ENCODE measurements around the gene IPPK.

IPPK gene

DNA sequence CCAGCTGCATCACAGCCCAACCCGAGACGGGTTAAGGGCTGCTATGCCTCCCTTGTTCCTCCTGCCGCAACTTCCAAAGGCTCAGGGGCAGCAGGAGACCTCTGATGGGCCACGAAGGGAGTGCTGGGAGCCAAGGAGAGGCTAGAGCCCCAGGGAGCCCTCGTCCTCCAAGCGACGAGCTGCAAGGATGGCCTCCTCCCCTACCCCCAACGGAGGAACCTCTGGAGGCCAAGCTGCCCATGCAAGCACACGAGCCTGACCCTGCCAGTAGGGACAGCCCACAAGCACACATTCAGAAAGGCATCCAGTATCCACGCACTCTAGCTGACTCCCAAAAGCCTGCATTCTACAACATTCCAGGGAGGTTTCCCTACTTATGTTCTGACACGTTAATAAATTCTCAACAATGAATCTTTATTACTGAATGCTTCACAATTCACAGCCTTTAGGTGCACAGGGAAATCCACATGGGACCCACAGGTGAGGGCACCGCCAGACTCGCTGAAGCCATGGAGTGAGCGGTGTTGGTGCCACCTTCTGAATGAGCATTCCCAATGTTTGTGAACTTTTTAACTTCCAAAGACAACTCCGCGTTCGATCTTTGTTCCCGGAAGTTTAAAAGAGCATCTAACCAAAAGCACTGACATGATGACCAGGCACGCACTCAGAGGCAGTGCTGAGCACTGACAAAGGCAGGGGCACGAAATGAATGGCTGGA is 28.7 kb downstream of the IPPK start:
- DNase-seq, result no peak
- Mint-ChIP-seq H3K9me3 (peaks cover 4% of the 10 kb centered on the region), H3K27ac (no peak overlapping the region), H3K4me3 (no peak overlapping the region), H3K27me3 (no peaks in the 10 kb centered on the region), H3K4me1 (ENCODE audit: low read depth) (peaks cover 2% of the 10 kb centered on the region), H3K36me3 (ENCODE audit: low read depth) (peaks cover 92% of the 10 kb centered on the region)

- peak; percentile 14 for DNase-seq
- H3K36me3 Mint-ChIP-seq (ENCODE audit: low read depth), result peaks cover 92% of the 10 kb centered on the region
- H3K4me1 Mint-ChIP-seq (ENCODE audit: low read depth), result no peaks in the 10 kb centered on the region
- H3K27ac Mint-ChIP-seq, result no peak overlapping the region
- H3K27me3 Mint-ChIP-seq, result no peaks in the 10 kb centered on the region
- H3K4me3 Mint-ChIP-seq, result no peak overlapping the region
- no peaks in the 10 kb centered on the region for H3K9me3 Mint-ChIP-seq
These were observed 29.4 kb downstream of the IPPK start for GRCh38 chr9:92640398-92641091.

- Mint-ChIP-seq H3K4me3 (no peak overlapping the region), H3K36me3 (ENCODE audit: low read depth) (peaks cover 92% of the 10 kb centered on the region), H3K27me3 (no peaks in the 10 kb centered on the region), H3K27ac (no peak overlapping the region), H3K9me3 (no peaks in the 10 kb centered on the region), H3K4me1 (ENCODE audit: low read depth) (no peaks in the 10 kb centered on the region)
- peak; percentile 12 for DNase-seq
These were observed 30.1 kb downstream of the IPPK start for GRCh38 chr9:92639791-92640271.

- peaks cover 92% of the 10 kb centered on the region for H3K36me3 Mint-ChIP-seq (ENCODE audit: low read depth)
- no peak overlapping the region for H3K4me3 Mint-ChIP-seq
- DNase-seq, result no peak
- H3K27ac Mint-ChIP-seq, result no peak overlapping the region
- H3K4me1 Mint-ChIP-seq (ENCODE audit: low read depth), result no peaks in the 10 kb centered on the region
- H3K27me3 Mint-ChIP-seq, result no peaks in the 10 kb centered on the region
- H3K9me3 Mint-ChIP-seq, result no peaks in the 10 kb centered on the region
These were observed 30.8 kb downstream of the IPPK start for GRCh38 chr9:92639124-92639523.

GRCh38 chr9:92638621-92639101 is 31.3 kb downstream of the IPPK start:
- no peak overlapping the region for H3K27ac Mint-ChIP-seq
- DNase-seq, result peak; percentile 13
- H3K4me1 Mint-ChIP-seq (ENCODE audit: low read depth), result no peaks in the 10 kb centered on the region
- no peaks in the 10 kb centered on the region for H3K27me3 Mint-ChIP-seq
- no peaks in the 10 kb centered on the region for H3K9me3 Mint-ChIP-seq
- H3K4me3 Mint-ChIP-seq, result no peak overlapping the region
- peaks cover 92% of the 10 kb centered on the region for H3K36me3 Mint-ChIP-seq (ENCODE audit: low read depth)

DNA sequence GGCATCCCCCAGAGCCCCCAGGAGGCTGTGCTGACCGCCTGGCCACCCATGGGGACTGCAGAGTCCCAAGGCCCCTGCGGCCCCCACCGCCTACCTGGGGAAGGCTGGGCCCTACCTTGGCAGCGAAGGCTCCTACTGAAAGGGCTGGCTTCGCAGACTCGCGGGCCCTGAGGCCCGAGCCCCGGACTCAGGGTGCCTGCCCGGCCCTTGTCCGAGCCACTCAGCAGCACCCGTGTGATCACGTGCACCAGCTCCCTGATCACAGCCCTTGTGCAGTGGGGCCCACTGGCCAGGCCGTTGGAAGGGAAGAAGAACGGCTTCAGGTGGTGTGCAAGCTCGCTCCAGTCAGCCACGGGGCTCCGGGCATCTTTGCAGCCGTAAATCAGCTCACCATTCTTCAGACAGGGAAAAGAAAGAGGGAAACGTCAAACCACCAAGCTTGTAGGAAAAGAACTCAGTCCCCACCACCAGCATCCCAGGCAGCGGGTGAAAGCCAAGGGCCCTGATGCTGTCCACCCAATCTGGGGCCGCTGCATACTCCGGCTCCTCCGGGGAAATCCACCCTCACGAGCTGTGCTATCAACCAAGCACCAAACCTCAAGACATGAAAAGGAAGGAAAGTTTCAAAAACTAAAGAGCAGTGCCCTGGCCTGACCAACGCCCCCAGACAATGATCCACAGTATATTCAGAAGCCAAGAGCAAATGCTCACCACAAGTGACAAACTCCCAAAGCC is 31.9 kb downstream of the IPPK start:
- no peaks in the 10 kb centered on the region for H3K9me3 Mint-ChIP-seq
- peak; percentile 20 for DNase-seq
- H3K27ac Mint-ChIP-seq, result no peak overlapping the region
- no peaks in the 10 kb centered on the region for H3K27me3 Mint-ChIP-seq
- peaks cover 92% of the 10 kb centered on the region for H3K36me3 Mint-ChIP-seq (ENCODE audit: low read depth)
- H3K4me3 Mint-ChIP-seq, result no peak overlapping the region
- no peaks in the 10 kb centered on the region for H3K4me1 Mint-ChIP-seq (ENCODE audit: low read depth)

DNA sequence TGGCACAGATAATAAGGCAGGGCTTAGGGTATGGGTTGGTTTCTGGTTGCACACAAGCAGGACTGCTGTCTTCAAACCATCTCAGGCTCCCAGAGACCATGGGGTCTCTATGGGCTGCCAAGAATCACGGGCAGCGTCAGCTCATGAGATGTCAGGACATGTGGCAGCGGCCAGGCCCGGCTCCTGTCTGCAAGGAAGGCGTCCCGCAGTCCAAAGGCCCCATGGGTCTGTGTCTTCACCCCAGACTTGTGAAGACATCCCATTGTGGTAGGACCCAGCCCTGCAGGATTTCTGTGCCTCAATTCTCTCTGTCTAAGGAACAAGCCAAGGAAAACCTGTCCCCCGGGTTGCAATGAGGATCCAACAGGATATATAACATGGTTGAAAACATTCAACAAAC is 32.6 kb downstream of the IPPK start:
- no peaks in the 10 kb centered on the region for H3K27me3 Mint-ChIP-seq
- H3K4me1 Mint-ChIP-seq (ENCODE audit: low read depth), result no peaks in the 10 kb centered on the region
- DNase-seq, result peak; percentile 22
- peak overlapping the region; percentile 6 for H3K27ac Mint-ChIP-seq
- no peaks in the 10 kb centered on the region for H3K9me3 Mint-ChIP-seq
- H3K36me3 Mint-ChIP-seq (ENCODE audit: low read depth), result peaks cover 92% of the 10 kb centered on the region
- H3K4me3 Mint-ChIP-seq, result no peak overlapping the region

GRCh38 chr9:92636627-92637026 is 33.3 kb downstream of the IPPK start:
- H3K36me3 Mint-ChIP-seq (ENCODE audit: low read depth), result peaks cover 94% of the 10 kb centered on the region
- H3K27me3 Mint-ChIP-seq, result no peaks in the 10 kb centered on the region
- peaks cover 6% of the 10 kb centered on the region for H3K4me1 Mint-ChIP-seq (ENCODE audit: low read depth)
- peak; percentile 16 for DNase-seq
- H3K9me3 Mint-ChIP-seq, result no peaks in the 10 kb centered on the region
- no peak overlapping the region for H3K4me3 Mint-ChIP-seq
- H3K27ac Mint-ChIP-seq, result no peak overlapping the region

GRCh38 chr9:92635760-92636159 is 34.2 kb downstream of the IPPK start:
- peaks cover 94% of the 10 kb centered on the region for H3K36me3 Mint-ChIP-seq (ENCODE audit: low read depth)
- DNase-seq, result peak; percentile 21
- no peak overlapping the region for H3K27ac Mint-ChIP-seq
- H3K4me3 Mint-ChIP-seq, result no peak overlapping the region
- H3K4me1 Mint-ChIP-seq (ENCODE audit: low read depth), result peaks cover 8% of the 10 kb centered on the region
- no peaks in the 10 kb centered on the region for H3K9me3 Mint-ChIP-seq
- no peaks in the 10 kb centered on the region for H3K27me3 Mint-ChIP-seq

DNA sequence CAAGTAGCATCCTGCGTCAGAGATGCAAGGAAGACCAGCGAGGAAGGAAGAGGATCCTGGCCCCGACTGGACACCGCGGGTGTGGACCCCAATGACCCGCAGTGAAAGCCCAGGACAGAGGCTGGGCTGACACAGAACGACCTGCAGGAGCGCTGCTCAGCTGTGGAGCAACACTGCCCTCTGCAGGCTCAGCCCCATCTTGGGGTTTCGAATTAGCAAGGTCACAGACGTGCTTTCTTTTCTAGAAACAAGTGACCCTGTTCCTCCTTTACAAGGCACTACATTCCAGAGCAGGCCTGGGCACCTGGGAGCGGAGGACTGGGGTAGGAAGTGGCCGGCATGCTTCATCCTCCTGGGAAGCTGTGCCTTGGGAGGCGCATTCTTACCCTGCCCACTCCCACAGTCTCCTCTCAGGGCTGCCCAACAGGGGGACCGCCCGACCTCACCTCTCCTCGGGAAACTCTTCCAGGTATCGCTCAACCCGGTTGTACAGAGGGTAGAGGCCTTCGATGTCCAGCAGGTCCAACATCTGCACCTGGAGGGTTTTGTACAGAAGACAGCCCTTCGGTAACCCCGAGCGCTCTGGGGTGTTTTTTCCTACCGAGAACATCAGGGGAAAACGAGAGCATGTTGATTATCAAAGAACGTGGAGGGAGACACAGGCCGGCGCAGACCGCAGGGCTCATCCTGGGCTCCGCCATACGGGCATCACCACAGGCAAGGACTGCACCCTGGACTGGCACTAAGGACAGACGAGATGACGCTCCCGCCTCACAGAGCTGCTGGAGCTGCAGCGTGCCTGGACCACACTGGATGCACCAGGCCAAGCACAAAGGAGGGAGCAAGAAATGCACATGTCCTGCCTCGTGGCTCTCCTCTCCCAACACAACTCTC is 35.0 kb downstream of the IPPK start:
- peaks cover 94% of the 10 kb centered on the region for H3K36me3 Mint-ChIP-seq (ENCODE audit: low read depth)
- no peaks in the 10 kb centered on the region for H3K27me3 Mint-ChIP-seq
- H3K27ac Mint-ChIP-seq, result no peak overlapping the region
- no peaks in the 10 kb centered on the region for H3K9me3 Mint-ChIP-seq
- peaks cover 8% of the 10 kb centered on the region for H3K4me1 Mint-ChIP-seq (ENCODE audit: low read depth)
- DNase-seq, result peak; percentile 76
- no peak overlapping the region for H3K4me3 Mint-ChIP-seq

DNA sequence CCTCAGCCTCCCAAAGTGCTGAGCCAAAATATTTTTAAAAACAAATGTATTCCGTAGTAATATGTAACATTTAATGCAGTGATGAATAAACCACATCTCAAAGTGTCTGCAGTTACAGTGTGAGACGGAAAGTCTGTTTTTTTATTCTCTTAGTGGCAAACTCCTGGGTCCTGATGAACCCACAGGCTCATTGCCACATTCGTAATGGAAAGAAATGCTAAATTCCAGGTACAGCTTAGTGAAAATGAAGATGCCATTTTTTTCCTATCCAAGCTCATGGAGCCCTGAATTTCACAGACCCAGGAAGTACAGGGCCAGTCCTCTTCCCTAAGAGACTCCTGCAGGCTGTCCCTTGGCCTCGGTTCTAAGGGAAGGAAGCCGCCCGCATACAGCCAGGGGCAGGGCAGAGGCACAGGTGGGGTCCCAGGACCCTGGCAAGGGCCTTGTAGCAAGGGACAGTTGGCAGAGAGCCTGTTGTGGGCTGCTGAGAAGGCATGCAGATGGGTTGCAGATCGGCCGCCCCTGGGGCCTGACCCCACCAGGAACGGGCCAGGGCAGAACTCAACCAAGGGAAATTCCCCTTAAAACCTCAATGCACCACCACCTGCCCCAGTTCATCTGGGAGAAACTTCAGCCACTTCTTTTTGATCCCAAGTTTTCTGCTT is 36.2 kb downstream of the IPPK start:
- H3K27ac Mint-ChIP-seq, result no peak overlapping the region
- peaks cover 97% of the 10 kb centered on the region for H3K36me3 Mint-ChIP-seq (ENCODE audit: low read depth)

GRCh38 chr9:92632641-92633040 is 37.3 kb downstream of the IPPK start:
- no peak overlapping the region for H3K4me3 Mint-ChIP-seq
- H3K4me1 Mint-ChIP-seq (ENCODE audit: low read depth), result peaks cover 8% of the 10 kb centered on the region
- H3K36me3 Mint-ChIP-seq (ENCODE audit: low read depth), result peaks cover 98% of the 10 kb centered on the region
- H3K9me3 Mint-ChIP-seq, result no peaks in the 10 kb centered on the region
- DNase-seq, result peak; percentile 19
- H3K27me3 Mint-ChIP-seq, result no peaks in the 10 kb centered on the region
- H3K27ac Mint-ChIP-seq, result no peak overlapping the region

More for the DNA sequence above, 36.2 kb downstream of the IPPK start:
- Mint-ChIP-seq H3K4me1 (ENCODE audit: low read depth) (peaks cover 8% of the 10 kb centered on the region), H3K27me3 (no peaks in the 10 kb centered on the region), H3K9me3 (no peaks in the 10 kb centered on the region), H3K4me3 (no peak overlapping the region)
- peak; percentile 11 for DNase-seq

DNA sequence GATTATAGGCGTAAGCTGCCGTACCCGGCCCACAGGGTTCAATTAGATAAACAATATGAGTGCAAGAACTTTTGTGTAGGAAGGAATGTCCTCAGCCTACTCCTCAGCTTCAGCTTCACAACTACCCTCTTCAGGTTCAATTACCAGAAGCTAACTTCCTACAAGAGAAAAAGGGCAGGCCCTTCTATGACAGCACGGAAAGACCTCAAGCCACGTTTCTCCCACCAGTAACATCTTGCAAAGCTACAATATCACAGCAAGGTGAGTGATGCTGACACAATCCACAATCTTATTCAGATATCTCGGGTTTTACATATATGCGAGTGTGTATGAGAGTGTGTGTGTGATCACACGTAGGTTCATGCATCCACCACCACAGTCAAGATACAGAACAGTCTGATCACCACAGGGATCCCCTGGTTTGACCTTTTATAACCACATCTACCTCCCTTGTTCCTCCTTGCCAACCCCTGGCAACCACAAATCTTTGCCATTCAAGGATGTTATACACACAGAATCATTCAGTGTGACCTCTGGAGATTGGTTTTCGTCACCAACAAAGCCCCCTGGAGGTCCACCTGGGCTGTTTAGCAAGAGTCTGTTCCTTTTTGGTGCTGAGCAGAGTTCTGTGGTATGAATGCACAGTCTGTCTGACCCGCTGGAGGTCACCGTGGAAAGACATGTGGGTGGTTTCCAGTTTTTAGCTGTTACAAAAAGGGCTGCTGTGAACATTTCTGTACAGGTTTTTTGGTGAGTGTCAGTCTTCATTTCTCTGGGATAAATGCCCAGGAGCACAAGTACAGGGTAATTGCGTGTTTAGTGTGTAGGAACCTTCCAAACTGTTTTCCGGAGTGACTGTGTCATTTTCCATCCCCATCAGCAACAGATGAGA is 38.2 kb downstream of the IPPK start:
- peaks cover 98% of the 10 kb centered on the region for H3K36me3 Mint-ChIP-seq (ENCODE audit: low read depth)

More for the DNA sequence above, 38.2 kb downstream of the IPPK start:
- H3K4me3 Mint-ChIP-seq, result no peak overlapping the region
- DNase-seq, result peak; percentile 21
- H3K27ac Mint-ChIP-seq, result peak overlapping the region; percentile 68
- no peaks in the 10 kb centered on the region for H3K27me3 Mint-ChIP-seq
- H3K4me1 Mint-ChIP-seq (ENCODE audit: low read depth), result peaks cover 8% of the 10 kb centered on the region
- no peaks in the 10 kb centered on the region for H3K9me3 Mint-ChIP-seq
